PC-3 (cell line): Measurements from ENCODE around the gene ANK3. TPM values are rescaled to one million over a fixed set of nuclear protein-coding genes. Genes with fewer than 3 reads are reported as not detected.

Experiments
- ATAC-seq: fragments of 200-7000 bp; cut with Tn5 transposase; 2 replicates; pipeline ENCODE4 v1.9.1; 2020; ENCODE audit warnings: mild to moderate bottlenecking, moderate library complexity
- BruUV-seq: library from RNA; stranded (reverse); fragments of 400-500 nt; replicated peaks from 2 replicates; lab custom pipeline; 2021; lab: Mats Ljungman, UMichigan
- CTCF ChIA-PET: fragments of 300-600 bp; sonication (Branson Sonifier 250); formaldehyde crosslinking; loops from one replicate; lab custom pipeline; 2022; ENCODE audit warnings: antibody characterized with exemption; lab: Charles Lee
- POLR2A ChIA-PET: fragments of 300-600 bp; sonication (Branson Sonifier 250); formaldehyde crosslinking; loops from one replicate; lab custom pipeline; 2022; ENCODE audit warnings: antibody characterized with exemption; ENCODE audit not compliant: unreplicated experiment; lab: Charles Lee
- DNase-seq: peaks from one replicate; pipeline ENCODE4 v3.0.0-alpha.2; 2015
- H2AFZ ChIP-seq: fragments of 300-600 bp; sonication (generic); 2 replicates; pipeline ENCODE4 v1.6.0; 2016; ENCODE audit warnings: antibody characterized with exemption, low read length
- H3F3A ChIP-seq: fragments of 300-600 bp; sonication (generic); one replicate; pipeline ENCODE4 v1.6.0; 2017; ENCODE audit warnings: antibody characterized with exemption, low read length, control low read depth, mild to moderate bottlenecking; ENCODE audit not compliant: unreplicated experiment
- H3K27ac ChIP-seq: fragments of 300-600 bp; sonication (generic); 2 replicates; pipeline ENCODE4 v1.5.1; 2016; ENCODE audit warnings: mild to moderate bottlenecking, low read length
- H3K27me3 ChIP-seq: fragments of 300-600 bp; sonication (generic); 2 replicates; pipeline ENCODE4 v1.6.1; 2016; ENCODE audit warnings: low read length, mixed read lengths
- H3K36me3 ChIP-seq: fragments of 300-600 bp; sonication (generic); 2 replicates; pipeline ENCODE4 v1.6.1; 2016; ENCODE audit warnings: low read depth, mixed run types, low read length, mixed read lengths
- H3K4me1 ChIP-seq: fragments of 300-600 bp; sonication (generic); 2 replicates; pipeline ENCODE4 v1.5.1; 2016; ENCODE audit warnings: low read length; ENCODE audit not compliant: insufficient read depth
- H3K4me2 ChIP-seq: fragments of 300-600 bp; sonication (generic); 2 replicates; pipeline ENCODE4 v1.6.0; 2016; ENCODE audit warnings: low read length
- H3K4me3 ChIP-seq: fragments of 300-600 bp; sonication (generic); 2 replicates; pipeline ENCODE4 v1.5.1; 2016; ENCODE audit warnings: mild to moderate bottlenecking, low read length, mixed read lengths
- H3K79me2 ChIP-seq: fragments of 300-600 bp; sonication (generic); 2 replicates; pipeline ENCODE4 v1.6.1; 2017; ENCODE audit warnings: low read length, mixed read lengths
- H3K9ac ChIP-seq: fragments of 300-600 bp; sonication (generic); 2 replicates; pipeline ENCODE4 v1.6.0; 2016; ENCODE audit warnings: mild to moderate bottlenecking, low read length
- H3K9me2 ChIP-seq: fragments of 300-600 bp; sonication (generic); replicated peaks from 2 replicates; pipeline ENCODE4 v1.6.1; 2016; ENCODE audit warnings: mixed run types, low read length, mixed read lengths
- H3K9me3 ChIP-seq: fragments of 300-600 bp; sonication (generic); 2 replicates; pipeline ENCODE4 v1.6.1; 2016; ENCODE audit warnings: low read length, mixed read lengths
- H4K20me1 ChIP-seq: fragments of 300-600 bp; sonication (generic); 2 replicates; pipeline ENCODE4 v1.6.1; 2016; ENCODE audit warnings: low read length, mixed read lengths
- EZH2 ChIP-seq: fragments of 300-600 bp; sonication (generic); IDR thresholded peaks from one replicate; pipeline ENCODE4 v1.6.1; 2017; ENCODE audit warnings: antibody characterized with exemption, mild to moderate bottlenecking, low read length; ENCODE audit not compliant: unreplicated experiment
- EZH2phosphoT487 ChIP-seq: fragments of 300-600 bp; sonication (generic); IDR thresholded peaks from 2 replicates; pipeline ENCODE4 v1.6.1; 2018; ENCODE audit warnings: mild to moderate bottlenecking, antibody characterized with exemption, low read length, borderline replicate concordance
- intact Hi-C: fragments of 100-400 bp; cut with micrococcal nuclease; formaldehyde crosslinking; loops from 2 replicates; pipeline ENCODE4 v1.9.0; 2023
- total RNA-seq: library from RNA; depleted of rRNA; stranded (reverse); fragments of >200 nt; gene quantifications from 2 replicates; pipeline ENCODE4 v1.2.3, GENCODE V29; 2014
- TF ChIP-seq, protein P1 (sequence below): fragments of 300-600 bp; sonication (generic); conservative IDR thresholded peaks from 2 replicates; pipeline ENCODE4 v1.5.1; 2017; ENCODE audit warnings: antibody characterized with exemption, low read depth, mild to moderate bottlenecking, low read length

ANK3 gene
- total RNA-seq, 1 experiment from 2014 or later, result 29.5 TPM

- no TSS peak for BruUV-seq
- Histone ChIP-seq H3K4me2 (no peak overlapping the region), H3K4me3 (no peak overlapping the region), H3K9me3 (no peaks in the 10 kb centered on the region), H3K27me3 (no peaks in the 10 kb centered on the region), H3K9me2 (no peaks in the 10 kb centered on the region), H3K9ac (no peak overlapping the region), H3F3A (no peaks in the 10 kb centered on the region), H3K79me2 (no peaks in the 10 kb centered on the region), H2AFZ (no peak overlapping the region), H3K36me3 (no peaks in the 10 kb centered on the region), H3K4me1 (no peaks in the 10 kb centered on the region), H4K20me1 (no peaks in the 10 kb centered on the region), H3K27ac (no peak overlapping the region)
- intact Hi-C loops, result no loop called here
- DNase-seq (no peak), ATAC-seq (no peak)
- CTCF ChIA-PET, result no interaction called here
- TF ChIP-seq, protein P1, sequence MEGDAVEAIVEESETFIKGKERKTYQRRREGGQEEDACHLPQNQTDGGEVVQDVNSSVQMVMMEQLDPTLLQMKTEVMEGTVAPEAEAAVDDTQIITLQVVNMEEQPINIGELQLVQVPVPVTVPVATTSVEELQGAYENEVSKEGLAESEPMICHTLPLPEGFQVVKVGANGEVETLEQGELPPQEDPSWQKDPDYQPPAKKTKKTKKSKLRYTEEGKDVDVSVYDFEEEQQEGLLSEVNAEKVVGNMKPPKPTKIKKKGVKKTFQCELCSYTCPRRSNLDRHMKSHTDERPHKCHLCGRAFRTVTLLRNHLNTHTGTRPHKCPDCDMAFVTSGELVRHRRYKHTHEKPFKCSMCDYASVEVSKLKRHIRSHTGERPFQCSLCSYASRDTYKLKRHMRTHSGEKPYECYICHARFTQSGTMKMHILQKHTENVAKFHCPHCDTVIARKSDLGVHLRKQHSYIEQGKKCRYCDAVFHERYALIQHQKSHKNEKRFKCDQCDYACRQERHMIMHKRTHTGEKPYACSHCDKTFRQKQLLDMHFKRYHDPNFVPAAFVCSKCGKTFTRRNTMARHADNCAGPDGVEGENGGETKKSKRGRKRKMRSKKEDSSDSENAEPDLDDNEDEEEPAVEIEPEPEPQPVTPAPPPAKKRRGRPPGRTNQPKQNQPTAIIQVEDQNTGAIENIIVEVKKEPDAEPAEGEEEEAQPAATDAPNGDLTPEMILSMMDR, result no peak
- TF ChIP-seq EZH2 (no peak), EZH2phosphoT487 (no peak)
- POLR2A ChIA-PET, result no interaction called here
Observed at GRCh38 chr10:60253484-60253883, 136.2 kb downstream of the ANK3 start.

DNA sequence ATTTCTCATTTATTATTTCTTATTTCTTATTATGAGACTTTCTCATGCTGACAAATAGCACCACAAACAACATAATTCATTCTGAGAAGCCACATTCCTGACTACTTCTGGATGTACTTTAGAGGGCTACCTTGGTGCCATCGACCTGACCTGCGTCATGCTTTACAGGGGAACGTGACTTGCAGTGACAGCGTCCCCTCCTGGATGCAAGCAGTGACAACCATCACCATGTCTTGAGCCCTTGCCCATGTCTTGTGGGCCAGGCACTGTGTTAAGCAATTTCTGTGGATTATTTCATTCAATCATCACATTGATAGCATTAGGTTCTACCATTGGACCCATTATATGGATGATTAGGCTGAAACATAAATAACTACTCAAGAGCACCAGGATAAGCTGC is 137.0 kb downstream of the ANK3 start:
- H3K27me3 ChIP-seq, result no peaks in the 10 kb centered on the region
- H2AFZ ChIP-seq, result no peak overlapping the region
- no peaks in the 10 kb centered on the region for H3K79me2 ChIP-seq
- H3K9me2 ChIP-seq, result no peaks in the 10 kb centered on the region
- ChIA-PET CTCF (no interaction called here), POLR2A (no interaction called here)
- H3F3A ChIP-seq, result no peaks in the 10 kb centered on the region
- no peaks in the 10 kb centered on the region for H3K4me1 ChIP-seq
- H3K27ac ChIP-seq, result no peak overlapping the region
- H3K36me3 ChIP-seq, result no peaks in the 10 kb centered on the region
- TF ChIP-seq EZH2phosphoT487, result no peak
- TF ChIP-seq EZH2, result no peak
- TF ChIP-seq, protein P1, result no peak
- H4K20me1 ChIP-seq, result no peaks in the 10 kb centered on the region
- no TSS peak for BruUV-seq
- H3K9ac ChIP-seq, result no peak overlapping the region
- no peak overlapping the region for H3K4me2 ChIP-seq
- no peak for DNase-seq
- H3K9me3 ChIP-seq, result no peaks in the 10 kb centered on the region
- ATAC-seq, result no peak
- no peak overlapping the region for H3K4me3 ChIP-seq
- intact Hi-C loops, result no loop called here

GRCh38 chr10:60246382-60246781 is 143.3 kb downstream of the ANK3 start:
- no peaks in the 10 kb centered on the region for H3K79me2 ChIP-seq
- no peak overlapping the region for H3K27ac ChIP-seq
- intact Hi-C loops, result no loop called here

More at GRCh38 chr10:60246382-60246781, 143.3 kb downstream of the ANK3 start:
- Histone ChIP-seq H4K20me1 (no peaks in the 10 kb centered on the region), H3F3A (no peaks in the 10 kb centered on the region), H3K9me2 (no peaks in the 10 kb centered on the region), H3K27me3 (no peaks in the 10 kb centered on the region), H3K9me3 (no peaks in the 10 kb centered on the region), H3K4me3 (no peak overlapping the region), H3K4me1 (no peaks in the 10 kb centered on the region), H2AFZ (no peak overlapping the region), H3K36me3 (no peaks in the 10 kb centered on the region), H3K9ac (no peak overlapping the region), H3K4me2 (no peak overlapping the region)
- ChIA-PET CTCF (no interaction called here), POLR2A (no interaction called here)
- DNase-seq, result no peak
- TF ChIP-seq EZH2phosphoT487 (no peak), EZH2 (no peak)
- TF ChIP-seq, protein P1, result no peak
- BruUV-seq, result no TSS peak
- ATAC-seq, result no peak
